ENCODE results near the gene ORM2. TPM values are rescaled to one million over a fixed set of nuclear protein-coding genes. Genes with fewer than 3 reads are reported as not detected.

The ORM2 gene
- total RNA-seq, 1 donor from 2014 or later: not detected

DNA sequence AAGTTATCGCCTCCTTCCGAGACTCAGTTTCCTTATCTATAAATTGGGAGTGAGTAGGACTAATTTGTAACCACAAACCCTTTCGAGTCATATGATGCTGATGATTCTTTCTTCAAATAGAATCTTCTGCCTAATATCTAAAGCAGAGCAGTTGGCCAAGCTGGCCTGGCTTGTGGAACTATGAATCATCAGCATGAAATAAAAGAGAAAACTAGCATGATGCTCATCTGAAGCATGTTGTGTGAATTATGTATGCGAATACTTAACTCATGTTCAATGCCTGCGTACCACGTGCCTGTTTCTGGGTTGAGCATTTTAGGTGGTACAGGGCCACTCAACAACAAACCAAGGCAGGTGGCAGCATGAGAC is 21.8 kb upstream of the ORM2 start:
- Mint-ChIP-seq H3K4me1 (ENCODE audit: low read depth) (no peaks in the 10 kb centered on the region), H3K9me3 (ENCODE audit: low read depth) (no peaks in the 10 kb centered on the region), H3K36me3 (ENCODE audit: low read depth) (peaks cover 16% of the 10 kb centered on the region)

DNA sequence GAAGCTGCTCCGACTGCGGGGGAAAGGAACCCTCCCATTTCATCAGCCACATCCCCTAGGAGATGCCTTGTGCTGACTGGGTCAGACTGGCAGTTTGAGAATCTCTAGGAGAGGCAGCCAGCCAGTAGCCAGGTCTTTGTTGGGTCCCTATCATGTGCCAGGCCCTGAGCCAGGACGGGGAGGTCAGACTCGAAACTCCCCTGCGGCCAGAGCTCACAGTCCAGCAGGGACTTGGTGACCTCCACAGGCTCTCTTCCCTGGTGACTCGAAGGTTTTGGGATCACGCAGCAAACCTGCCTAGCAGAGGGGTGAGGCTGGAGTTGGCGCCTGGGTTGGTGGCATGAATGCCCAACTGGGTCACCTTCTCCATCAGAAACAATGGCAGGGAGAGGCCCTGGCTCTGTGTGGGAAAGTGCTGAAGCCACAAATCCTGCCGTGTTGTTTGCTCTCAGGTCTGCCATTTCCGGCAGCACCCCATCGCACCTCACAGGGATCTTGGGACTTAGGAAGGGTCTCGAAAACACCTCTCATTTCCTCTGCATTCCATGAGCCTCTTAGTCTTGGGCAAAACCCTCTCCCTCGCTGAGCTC is 21.2 kb upstream of the ORM2 start:
- H3K27ac Mint-ChIP-seq (ENCODE audit: unreplicated experiment): peak overlapping the region; percentile 12
- TF ChIP-seq, protein P1, sequence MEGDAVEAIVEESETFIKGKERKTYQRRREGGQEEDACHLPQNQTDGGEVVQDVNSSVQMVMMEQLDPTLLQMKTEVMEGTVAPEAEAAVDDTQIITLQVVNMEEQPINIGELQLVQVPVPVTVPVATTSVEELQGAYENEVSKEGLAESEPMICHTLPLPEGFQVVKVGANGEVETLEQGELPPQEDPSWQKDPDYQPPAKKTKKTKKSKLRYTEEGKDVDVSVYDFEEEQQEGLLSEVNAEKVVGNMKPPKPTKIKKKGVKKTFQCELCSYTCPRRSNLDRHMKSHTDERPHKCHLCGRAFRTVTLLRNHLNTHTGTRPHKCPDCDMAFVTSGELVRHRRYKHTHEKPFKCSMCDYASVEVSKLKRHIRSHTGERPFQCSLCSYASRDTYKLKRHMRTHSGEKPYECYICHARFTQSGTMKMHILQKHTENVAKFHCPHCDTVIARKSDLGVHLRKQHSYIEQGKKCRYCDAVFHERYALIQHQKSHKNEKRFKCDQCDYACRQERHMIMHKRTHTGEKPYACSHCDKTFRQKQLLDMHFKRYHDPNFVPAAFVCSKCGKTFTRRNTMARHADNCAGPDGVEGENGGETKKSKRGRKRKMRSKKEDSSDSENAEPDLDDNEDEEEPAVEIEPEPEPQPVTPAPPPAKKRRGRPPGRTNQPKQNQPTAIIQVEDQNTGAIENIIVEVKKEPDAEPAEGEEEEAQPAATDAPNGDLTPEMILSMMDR (IDR thresholded peaks at IDR 0.05): no peak
- H3K4me1 Mint-ChIP-seq (ENCODE audit: low read depth): no peaks in the 10 kb centered on the region
- peak; percentile 72 for DNase-seq (ENCODE audit: low spot score)
- H3K27me3 Mint-ChIP-seq (ENCODE audit: low read depth): no peaks in the 10 kb centered on the region
- H3K9me3 Mint-ChIP-seq (ENCODE audit: low read depth): no peaks in the 10 kb centered on the region
- no peak overlapping the region for H3K4me3 Mint-ChIP-seq (ENCODE audit: unreplicated experiment)
- H3K36me3 Mint-ChIP-seq (ENCODE audit: low read depth): peaks cover 16% of the 10 kb centered on the region

More for the DNA sequence above, 21.8 kb upstream of the ORM2 start:
- DNase-seq (ENCODE audit: low spot score): no peak
- Mint-ChIP-seq H3K4me3 (ENCODE audit: unreplicated experiment) (no peak overlapping the region), H3K27ac (ENCODE audit: unreplicated experiment) (no peak overlapping the region), H3K27me3 (ENCODE audit: low read depth) (no peaks in the 10 kb centered on the region)
- TF ChIP-seq, protein P1 (IDR thresholded peaks at IDR 0.05): no peak

- Mint-ChIP-seq H3K36me3 (ENCODE audit: low read depth) (peaks cover 16% of the 10 kb centered on the region), H3K27ac (ENCODE audit: unreplicated experiment) (no peak overlapping the region), H3K9me3 (ENCODE audit: low read depth) (no peaks in the 10 kb centered on the region), H3K4me1 (ENCODE audit: low read depth) (no peaks in the 10 kb centered on the region), H3K4me3 (ENCODE audit: unreplicated experiment) (no peak overlapping the region), H3K27me3 (ENCODE audit: low read depth) (no peaks in the 10 kb centered on the region)
- TF ChIP-seq, protein P1 (IDR thresholded peaks at IDR 0.05): no peak
- DNase-seq (ENCODE audit: low spot score): peak; percentile 58
Measured at GRCh38 chr9:114309096-114309495, 20.6 kb upstream of the ORM2 start.

GRCh38 chr9:114310471-114311450 is 18.9 kb upstream of the ORM2 start:
- DNase-seq (ENCODE audit: low spot score): peak; percentile 54
- Mint-ChIP-seq H3K4me1 (ENCODE audit: low read depth) (no peaks in the 10 kb centered on the region), H3K27me3 (ENCODE audit: low read depth) (no peaks in the 10 kb centered on the region), H3K36me3 (ENCODE audit: low read depth) (peaks cover 16% of the 10 kb centered on the region), H3K27ac (ENCODE audit: unreplicated experiment) (no peak overlapping the region), H3K9me3 (ENCODE audit: low read depth) (no peaks in the 10 kb centered on the region), H3K4me3 (ENCODE audit: unreplicated experiment) (no peak overlapping the region)
- TF ChIP-seq, protein P1 (IDR thresholded peaks at IDR 0.05): no peak

Measured in chondrocyte (in vitro differentiated cells).